IMR-90 (cell line): Measurements from ENCODE around the gene LLGL2. TPM values are rescaled to one million over a fixed set of nuclear protein-coding genes. Genes with fewer than 3 reads are reported as not detected.

ENCODE experiments used
- ATAC-seq: fragments of 200-7000 bp; cut with Tn5 transposase; 2 replicates; pipeline ENCODE4 v1.9.1; 2020; ENCODE audit warnings: low read depth, mild to moderate bottlenecking, moderate library complexity
- BruUV-seq: library from RNA; stranded (reverse); fragments of 400-500 nt; replicated peaks from 2 replicates; lab custom pipeline; 2021; lab: Mats Ljungman, UMichigan
- CTCF ChIA-PET: fragments of 300-600 bp; formaldehyde crosslinking; extraction: SDS; loops from one replicate; lab custom pipeline; 2021; ENCODE audit warnings: antibody characterized with exemption; lab: Yijun Ruan, JAX
- POLR2A ChIA-PET: fragments of 300-600 bp; sonication (Branson Sonifier 250); formaldehyde crosslinking; loops from one replicate; lab custom pipeline; 2022; ENCODE audit warnings: antibody characterized with exemption; ENCODE audit not compliant: unreplicated experiment; lab: Charles Lee
- DNase-seq: peaks from one replicate; pipeline ENCODE4 v3.0.0; 2013
- H2AFZ ChIP-seq: replicated peaks from 2 replicates; pipeline ENCODE3; 2013; ENCODE audit warnings: low read length, mild to moderate bottlenecking; ENCODE audit not compliant: poor library complexity
- H2AK5ac ChIP-seq: 2 replicates; pipeline ENCODE4 v1.6.1; 2013; ENCODE audit warnings: low read depth, low read length, inconsistent platforms
- H2AK9ac ChIP-seq: replicated peaks from 2 replicates; pipeline ENCODE3; 2013; ENCODE audit warnings: mild to moderate bottlenecking, low read depth, low read length, moderate library complexity; ENCODE audit not compliant: poor library complexity
- H2BK120ac ChIP-seq: 2 replicates; pipeline ENCODE4 v1.6.1; 2013; ENCODE audit warnings: low read depth, low read length, inconsistent platforms
- H2BK15ac ChIP-seq: 3 replicates; pipeline ENCODE4 v1.6.1; 2013; ENCODE audit warnings: low read depth, low read length, inconsistent platforms
- H2BK20ac ChIP-seq: 2 replicates; pipeline ENCODE4 v1.6.1; 2013; ENCODE audit warnings: low read depth, mild to moderate bottlenecking, inconsistent platforms, low read length, moderate library complexity
- H2BK5ac ChIP-seq: 2 replicates; pipeline ENCODE4 v1.6.1; 2013; ENCODE audit warnings: mild to moderate bottlenecking, low read depth, low read length, inconsistent platforms; ENCODE audit not compliant: poor library complexity, severe bottlenecking
- H3K14ac ChIP-seq: replicated peaks from 2 replicates; pipeline ENCODE4 v1.6.1; 2013; ENCODE audit warnings: low read depth, low read length, inconsistent platforms
- H3K18ac ChIP-seq: 2 replicates; pipeline ENCODE4 v1.6.1; 2013; ENCODE audit warnings: low read depth, low read length, control low read depth
- H3K23ac ChIP-seq: 2 replicates; pipeline ENCODE4 v1.6.1; 2013; ENCODE audit warnings: low read depth, low read length, inconsistent platforms
- H3K27ac ChIP-seq: 2 replicates; pipeline ENCODE4 v1.5.1; 2013; ENCODE audit warnings: mild to moderate bottlenecking, control low read depth, low read length; ENCODE audit not compliant: insufficient read depth
- H3K27me3 ChIP-seq: 2 replicates; pipeline ENCODE4 v1.6.1; 2013; ENCODE audit warnings: low read length; ENCODE audit not compliant: control insufficient read depth, insufficient read depth
- H3K36me3 ChIP-seq: 2 replicates; pipeline ENCODE4 v1.6.1; 2013; ENCODE audit warnings: low read length, mixed read lengths; ENCODE audit not compliant: control insufficient read depth, insufficient read depth
- H3K4ac ChIP-seq: 2 replicates; pipeline ENCODE4 v1.6.1; 2013; ENCODE audit warnings: low read depth, low read length, inconsistent platforms
- H3K4me1 ChIP-seq: 2 replicates; pipeline ENCODE4 v1.6.1; 2013; ENCODE audit warnings: low read length, mixed read lengths; ENCODE audit not compliant: control insufficient read depth, insufficient read depth
- H3K4me2 ChIP-seq: 2 replicates; pipeline ENCODE4 v1.6.1; 2013; ENCODE audit warnings: low read depth, mild to moderate bottlenecking, control low read depth, low read length, moderate library complexity
- H3K4me3 ChIP-seq: 2 replicates; pipeline ENCODE4 v1.5.1; 2013; ENCODE audit warnings: low read depth, mild to moderate bottlenecking, control low read depth, low read length, moderate library complexity; ENCODE audit not compliant: insufficient read depth
- H3K56ac ChIP-seq: 2 replicates; pipeline ENCODE4 v1.6.1; 2013; ENCODE audit warnings: low read length, inconsistent platforms; ENCODE audit not compliant: insufficient read depth; ENCODE audit errors: extremely low read depth
- H3K79me1 ChIP-seq, 2 experiments: 2 replicates each; pipeline ENCODE4 v1.6.1; 2013; ENCODE audit warnings: low read length in 2 of 2, inconsistent platforms in 1 of 2, low read depth in 1 of 2
- H3K9ac ChIP-seq: 2 replicates; pipeline ENCODE4 v1.6.1; 2013; ENCODE audit warnings: low read depth, low read length, control low read depth
- H3K9me1 ChIP-seq: 2 replicates; pipeline ENCODE4 v1.6.1; 2013; ENCODE audit warnings: low read length, inconsistent platforms; ENCODE audit not compliant: insufficient read depth
- H3K9me3 ChIP-seq: 2 replicates; pipeline ENCODE4 v1.6.1; 2013; ENCODE audit warnings: low read length; ENCODE audit not compliant: control insufficient read depth, insufficient read depth
- H4K20me1 ChIP-seq: 2 replicates; pipeline ENCODE4 v1.6.1; 2013; ENCODE audit warnings: low read length, inconsistent platforms; ENCODE audit not compliant: insufficient read depth
- H4K5ac ChIP-seq: 2 replicates; pipeline ENCODE4 v1.6.1; 2013; ENCODE audit warnings: mild to moderate bottlenecking, low read depth, low read length, control low read depth
- H4K8ac ChIP-seq, 2 experiments: 2 replicates each; pipeline ENCODE4 v1.6.1; 2013; ENCODE audit warnings: low read depth in 2 of 2, low read length in 2 of 2, control low read depth in 1 of 2, inconsistent platforms in 1 of 2
- H4K91ac ChIP-seq: 2 replicates; pipeline ENCODE4 v1.6.1; 2013; ENCODE audit warnings: low read depth, low read length, inconsistent platforms; ENCODE audit not compliant: insufficient read depth
- CEBPB ChIP-seq: IDR thresholded peaks from 2 replicates; pipeline ENCODE4 v1.6.1; 2012; ENCODE audit warnings: low read depth, low read length, improper control_type of control experiment
- FOS ChIP-seq: fragments of 150-350 bp; IDR thresholded peaks from 2 replicates; pipeline ENCODE4 v1.6.1; 2016; ENCODE audit warnings: low read depth, low read length
- NFE2L2 ChIP-seq: fragments of 150-350 bp; IDR thresholded peaks from 2 replicates; pipeline ENCODE4 v1.6.1; 2016; ENCODE audit warnings: low read depth, mild to moderate bottlenecking, low read length
- WGBS, 2 experiments: methylation state at CpG; one replicate each; pipeline versions ENCODE4 v1.1.5 to v1.1.7; 2013; ENCODE audit warnings: missing lambda C conversion rate in 2 of 2; ENCODE audit not compliant: insufficient read length in 1 of 2; ENCODE audit errors: extremely low coverage in 2 of 2; 5-methylcytosine and 5-hydroxymethylcytosine counted together
- dilution Hi-C: fragments of 300-500 bp; cut with HindIII; formaldehyde crosslinking; loops from one replicate; pipeline ENCODE4 v1.14.3; 2018; ENCODE audit warnings: low sequenced_read_pairs; ENCODE audit not compliant: unreplicated experiment
- in situ Hi-C: fragments of 300-500 bp; cut with MboI; formaldehyde crosslinking; loops from 3 replicates; pipeline ENCODE4 v1.14.3; 2019; ENCODE audit warnings: low sequenced_read_pairs, inconsistent platforms, mixed read lengths
- intact Hi-C: fragments of 100-400 bp; cut with micrococcal nuclease; formaldehyde crosslinking; loops from 2 replicates; pipeline ENCODE4 v1.10.0; 2022
- polyA plus RNA-seq, 3 experiments: library from polyadenylated mRNA; depleted of rRNA; stranded (reverse); fragments of >200 nt; gene quantifications; 2 replicates each; pipeline ENCODE4 v1.2.3, GENCODE V29; 2012; ENCODE audit warnings: low replicate concordance in 1 of 3
- total RNA-seq: library from RNA; depleted of rRNA; stranded (reverse); fragments of >200 nt; gene quantifications from 2 replicates; pipeline ENCODE4 v1.2.3, GENCODE V29; 2012

LLGL2 gene
- total and polyA plus RNA-seq, 2 of the 4 experiments (the other 2 are of a cell fraction) = 0.54 to 0.72 TPM

- Histone ChIP-seq H4K91ac (no peak overlapping the region), H2AK5ac (no peak overlapping the region), H4K8ac (no peak overlapping the region), H3K18ac (no peak overlapping the region), H4K5ac (no peak overlapping the region), H3K4me3 (no peak overlapping the region), H3K14ac (no peak overlapping the region), H2AK9ac (peak overlapping the region; percentile 65), H3K27me3 (no peaks in the 10 kb centered on the region), H2BK15ac (no peak overlapping the region), H2AFZ (no peak overlapping the region), H3K56ac (no peak overlapping the region), H3K9me1 (peaks cover 8% of the 10 kb centered on the region), H3K9me3 (no peaks in the 10 kb centered on the region), H3K79me1 (peaks cover 3 to 20% of the 10 kb centered on the region in 2 experiments), H2BK120ac (no peak overlapping the region), H3K4me2 (no peak overlapping the region), H3K23ac (no peak overlapping the region), H3K36me3 (peaks cover 7% of the 10 kb centered on the region; the same call in 1 of the 2 replicates), H3K9ac (no peak overlapping the region), H3K4me1 (no peaks in the 10 kb centered on the region), H3K27ac (no peak overlapping the region), H2BK5ac (no peak overlapping the region), H3K4ac (no peak overlapping the region), H4K20me1 (peaks cover 11% of the 10 kb centered on the region), H2BK20ac (no peak overlapping the region)
- no TSS peak for BruUV-seq
- WGBS, 2 experiments = 80% methylated on average over 2 of the region's 5 CpGs; no CpG with 5 or more reads in 1 of the 2 experiments
- CTCF ChIA-PET = interaction anchor here (0.6 kb wide), 1 partner anchor 164 kb away, joined by 5 read pairs; no protein-coding TSS in a partner anchor
- intact Hi-C loops (no loop called here), in situ Hi-C loops (no loop called here), dilution Hi-C loops (no loop called here)
- POLR2A ChIA-PET = no interaction called here
- ATAC-seq (0 out of 2 replicates have a peak, but pooled peaks have one; percentile 27), DNase-seq (no peak)
- no peak for TF ChIP-seq NFE2L2
- no peak for TF ChIP-seq FOS
- no peak for TF ChIP-seq CEBPB
Measured at GRCh38 chr17:75486951-75487350, 38.5 kb upstream of the LLGL2 start.
